Measurements from ENCODE around the gene LRRN2.

DNA sequence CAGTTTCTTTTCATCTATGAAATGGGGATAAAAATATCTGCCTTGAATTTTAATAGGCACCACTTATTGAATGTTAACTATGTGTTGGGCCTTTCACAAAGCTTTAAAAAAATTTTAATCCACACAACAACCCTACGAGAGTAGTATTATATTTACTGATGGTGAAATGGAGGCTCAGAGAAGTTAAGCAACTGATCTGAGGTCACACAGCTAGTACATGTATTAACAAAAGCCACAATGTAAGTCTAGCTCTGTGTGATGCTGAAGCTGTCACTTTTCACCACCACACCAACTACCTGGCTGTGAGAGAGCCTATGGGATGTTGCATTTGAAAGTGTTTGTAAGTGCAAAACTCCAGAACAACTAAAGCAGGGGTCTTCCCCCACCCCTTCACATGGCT is 44.1 kb downstream of the LRRN2 start:
- TF ChIP-seq, protein P1, sequence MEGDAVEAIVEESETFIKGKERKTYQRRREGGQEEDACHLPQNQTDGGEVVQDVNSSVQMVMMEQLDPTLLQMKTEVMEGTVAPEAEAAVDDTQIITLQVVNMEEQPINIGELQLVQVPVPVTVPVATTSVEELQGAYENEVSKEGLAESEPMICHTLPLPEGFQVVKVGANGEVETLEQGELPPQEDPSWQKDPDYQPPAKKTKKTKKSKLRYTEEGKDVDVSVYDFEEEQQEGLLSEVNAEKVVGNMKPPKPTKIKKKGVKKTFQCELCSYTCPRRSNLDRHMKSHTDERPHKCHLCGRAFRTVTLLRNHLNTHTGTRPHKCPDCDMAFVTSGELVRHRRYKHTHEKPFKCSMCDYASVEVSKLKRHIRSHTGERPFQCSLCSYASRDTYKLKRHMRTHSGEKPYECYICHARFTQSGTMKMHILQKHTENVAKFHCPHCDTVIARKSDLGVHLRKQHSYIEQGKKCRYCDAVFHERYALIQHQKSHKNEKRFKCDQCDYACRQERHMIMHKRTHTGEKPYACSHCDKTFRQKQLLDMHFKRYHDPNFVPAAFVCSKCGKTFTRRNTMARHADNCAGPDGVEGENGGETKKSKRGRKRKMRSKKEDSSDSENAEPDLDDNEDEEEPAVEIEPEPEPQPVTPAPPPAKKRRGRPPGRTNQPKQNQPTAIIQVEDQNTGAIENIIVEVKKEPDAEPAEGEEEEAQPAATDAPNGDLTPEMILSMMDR (IDR thresholded peaks at IDR 0.05) = no peak
- TF ChIP-seq POLR2A (IDR thresholded peaks at IDR 0.05) = no peak

Measured in lower leg skin (tissue), 3 donors.